Stimulated activated CD8-positive, alpha-beta memory T cell treated with anti-CD3 and anti-CD28 coated beads, Interleukin-7, amount 100 ng/mL, for 4 hours (primary cell): Measurements from ENCODE around the gene POLD3.
"Not testable (repeated sequence)": the region's sequence is repeated elsewhere in the genome, so short reads cannot be mapped to it uniquely, and the experiment has no call there.

Source experiments
- DNase-seq, 2 donors: peaks; one replicate each; pipeline ENCODE4 v3.0.0-alpha.2; 2020; ENCODE audit warnings: low read depth in 2 of 2

Gene POLD3

DNA sequence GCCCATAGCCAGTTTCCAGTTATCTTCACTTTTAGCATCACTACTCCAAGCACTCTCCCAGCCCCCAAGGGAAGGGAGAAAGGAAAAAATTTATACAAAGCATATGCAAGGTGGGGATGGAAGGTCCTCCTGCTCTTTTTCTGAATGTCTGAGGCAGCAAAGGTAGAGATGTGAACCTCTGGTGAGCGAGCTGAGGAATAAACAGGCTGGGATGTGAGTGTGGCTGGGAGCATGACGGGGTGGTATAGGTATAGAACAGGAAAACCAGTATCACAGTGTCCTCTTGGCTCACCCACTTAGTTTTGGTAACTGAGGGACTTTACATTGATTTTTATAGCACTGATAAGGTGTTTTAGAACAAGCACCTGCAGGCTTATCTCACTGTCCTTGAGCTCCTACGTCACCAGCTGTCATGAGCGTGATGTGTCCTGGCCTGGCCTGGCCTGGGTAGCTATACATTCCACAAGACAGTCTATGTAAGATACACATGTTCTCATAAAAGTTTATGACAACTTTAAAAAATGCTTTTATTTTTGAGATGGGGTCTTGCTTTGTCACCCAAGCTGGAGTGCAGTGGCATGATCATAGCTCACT lies 10.3 kb upstream of the POLD3 start:
- DNase-seq: no peak

DNA sequence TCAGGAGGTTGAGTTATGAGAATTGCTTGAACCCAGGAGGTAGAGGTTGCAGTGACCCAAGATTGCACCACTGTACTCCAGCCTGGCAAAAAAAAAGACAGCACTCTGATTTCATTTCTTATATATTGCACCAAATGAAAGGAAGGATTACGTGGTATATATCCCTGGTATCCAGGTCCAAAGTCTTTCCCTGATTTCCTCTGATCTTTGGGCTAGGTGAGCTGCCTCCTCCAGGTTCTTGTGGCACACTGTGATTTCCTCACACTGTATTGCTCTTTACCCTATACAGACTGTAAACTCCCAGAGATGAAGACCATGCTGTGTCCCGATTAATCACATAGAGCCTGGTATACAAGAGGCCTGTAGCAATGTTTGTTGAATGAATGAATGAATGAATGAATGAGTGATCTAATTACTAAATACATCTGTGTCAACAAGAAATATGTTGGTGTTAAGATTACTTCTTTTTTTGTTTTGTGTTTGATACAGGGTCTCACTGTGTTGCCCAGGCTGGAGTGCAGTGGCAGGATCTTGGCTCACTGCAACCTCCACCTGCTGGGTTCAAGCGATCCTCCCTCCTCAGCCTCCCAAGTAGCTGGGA lies 9.3 kb upstream of the POLD3 start:
- no peak for DNase-seq

GRCh38 chr11:74590492-74590891 lies 1.9 kb upstream of the POLD3 start:
- DNase-seq: not testable (repeated sequence)

DNA sequence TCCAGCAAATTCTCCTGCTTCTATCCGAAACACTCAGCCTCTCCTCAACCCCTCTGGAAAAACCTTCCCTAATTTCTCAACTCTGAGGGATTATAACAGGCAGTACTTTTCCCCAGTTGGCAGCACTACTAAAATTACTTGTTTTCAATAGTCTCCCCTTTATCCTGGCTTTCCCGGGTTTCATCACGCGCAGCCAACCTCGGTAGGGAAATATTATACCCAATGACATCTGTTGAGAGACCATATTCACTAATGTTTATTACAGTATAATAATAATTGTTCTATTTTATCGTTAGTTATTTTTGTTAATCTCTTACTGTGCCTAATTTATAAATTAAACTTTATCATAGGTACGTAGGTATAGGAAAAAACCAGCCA lies 330 bp upstream of the POLD3 start:
- no peak for DNase-seq

- DNase-seq: no peak
Observed at GRCh38 chr11:74593463-74593862, 1.1 kb downstream of the POLD3 start.

DNA sequence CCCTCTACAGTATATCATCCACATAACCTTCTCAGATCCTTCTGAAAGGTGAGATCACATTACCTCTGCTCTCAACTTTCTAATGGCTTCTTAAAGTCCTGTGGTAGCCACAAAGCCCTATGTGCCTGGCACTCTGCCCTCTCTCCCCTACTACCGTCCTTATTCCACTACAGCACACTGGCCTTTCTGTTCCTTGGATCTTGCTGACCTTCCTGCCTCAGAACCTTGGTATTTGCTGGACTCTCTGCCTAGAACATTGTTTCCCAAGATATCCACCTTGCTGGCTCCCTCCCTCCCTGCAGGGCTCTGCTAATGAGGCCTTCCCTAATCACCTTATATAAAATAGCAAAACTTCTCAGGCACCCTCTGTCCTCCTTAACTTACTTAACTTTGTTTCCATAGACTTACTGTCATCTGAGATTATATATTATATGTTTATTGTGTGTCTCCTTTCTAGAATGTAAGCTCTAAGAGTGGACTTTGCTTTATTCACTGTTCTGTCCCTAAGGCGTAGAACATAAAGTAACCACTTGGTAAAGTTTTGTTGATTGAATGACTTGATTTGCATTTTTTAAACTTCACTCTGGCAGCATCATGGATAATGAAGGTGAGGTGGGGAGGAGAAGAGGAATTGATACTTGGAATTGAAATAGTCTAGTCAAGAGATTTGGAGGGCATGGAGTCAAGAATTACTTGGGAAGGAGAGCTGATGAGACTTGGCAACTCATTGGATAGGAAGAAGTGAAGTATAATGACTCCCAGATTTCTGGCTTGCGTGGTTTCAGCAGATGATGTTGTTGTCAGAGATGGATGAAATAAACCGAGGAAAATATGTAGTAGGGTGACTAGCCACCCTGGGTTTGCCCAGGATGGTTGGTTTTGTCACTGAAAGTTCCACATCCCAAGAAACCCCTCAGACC lies 10.5 kb downstream of the POLD3 start:
- no peak for DNase-seq

- no peak for DNase-seq
Observed at GRCh38 chr11:74603845-74604244, 11.5 kb downstream of the POLD3 start.

DNA sequence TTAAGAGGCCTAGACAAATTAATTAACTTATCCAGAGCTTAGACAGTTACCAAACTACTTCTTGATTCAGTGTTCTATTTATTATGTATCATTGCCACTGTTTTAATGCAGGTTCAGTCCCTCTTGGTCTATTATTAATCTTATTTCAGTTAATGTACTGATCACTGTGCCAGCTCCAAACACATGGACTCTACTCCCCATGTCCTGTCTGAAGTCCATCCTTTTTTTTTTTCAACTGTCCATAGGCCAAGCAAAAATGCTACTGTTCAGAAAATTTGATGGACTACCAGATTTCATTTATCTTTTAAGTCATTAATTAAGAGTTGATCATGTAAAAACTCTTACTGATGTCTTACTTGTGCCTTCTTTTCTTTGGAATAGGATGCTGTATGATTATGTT lies 11.9 kb downstream of the POLD3 start:
- DNase-seq: no peak

- DNase-seq: no peak
Observed at GRCh38 chr11:74605403-74605802, 13.0 kb downstream of the POLD3 start.

- no peak for DNase-seq
Observed at GRCh38 chr11:74608431-74608830, 16.0 kb downstream of the POLD3 start.

DNA sequence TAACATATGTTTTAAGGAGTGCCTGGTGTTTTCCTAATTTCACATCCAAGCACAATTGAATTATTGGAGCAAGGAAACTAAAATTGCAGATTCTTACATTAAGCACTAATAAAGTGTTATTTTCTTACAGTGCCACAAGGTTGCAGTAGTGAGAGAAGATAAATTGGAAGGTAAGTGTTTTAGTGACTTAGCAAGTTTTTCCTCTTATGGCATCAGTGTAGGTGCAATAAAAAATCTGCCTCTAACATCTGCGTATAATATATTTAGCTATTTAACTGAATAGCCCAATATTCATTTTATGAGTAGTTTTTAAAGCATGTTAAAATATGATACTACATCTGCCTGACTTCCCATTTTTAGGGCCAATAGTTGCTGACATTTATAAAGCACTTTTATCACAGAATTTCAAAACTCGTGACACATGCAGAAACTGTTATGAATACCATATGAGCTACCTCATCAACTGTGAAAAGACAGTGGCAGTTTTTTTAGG lies 19.0 kb downstream of the POLD3 start:
- no peak for DNase-seq

GRCh38 chr11:74612877-74613276 lies 20.5 kb downstream of the POLD3 start:
- no peak for DNase-seq

DNA sequence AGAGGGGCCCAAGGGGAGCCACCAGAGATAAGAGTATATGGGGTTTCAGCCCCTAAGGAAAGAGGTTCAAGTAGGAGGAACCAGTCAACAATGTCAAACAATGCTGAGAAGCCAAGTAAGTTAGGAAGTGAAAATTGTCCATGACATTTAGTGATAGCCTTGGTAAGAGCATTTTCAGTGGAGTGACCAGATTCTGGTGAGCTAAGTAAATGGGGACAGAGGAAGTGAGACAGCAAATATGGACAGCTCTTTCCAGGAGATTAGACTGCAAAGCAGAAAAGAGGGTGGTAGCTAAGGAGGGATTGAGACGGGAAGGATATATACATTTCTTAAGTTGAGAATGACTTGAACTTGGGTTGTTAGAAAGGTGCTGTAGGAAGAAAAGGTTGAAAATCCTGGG lies 22.9 kb downstream of the POLD3 start:
- no peak for DNase-seq

GRCh38 chr11:74615988-74616387 lies 23.6 kb downstream of the POLD3 start:
- DNase-seq: no peak

GRCh38 chr11:74620531-74620930 lies 28.1 kb downstream of the POLD3 start:
- no peak for DNase-seq

GRCh38 chr11:74626130-74626529 lies 33.7 kb downstream of the POLD3 start:
- no peak for DNase-seq

GRCh38 chr11:74626604-74627003 lies 34.2 kb downstream of the POLD3 start:
- DNase-seq: no peak

DNA sequence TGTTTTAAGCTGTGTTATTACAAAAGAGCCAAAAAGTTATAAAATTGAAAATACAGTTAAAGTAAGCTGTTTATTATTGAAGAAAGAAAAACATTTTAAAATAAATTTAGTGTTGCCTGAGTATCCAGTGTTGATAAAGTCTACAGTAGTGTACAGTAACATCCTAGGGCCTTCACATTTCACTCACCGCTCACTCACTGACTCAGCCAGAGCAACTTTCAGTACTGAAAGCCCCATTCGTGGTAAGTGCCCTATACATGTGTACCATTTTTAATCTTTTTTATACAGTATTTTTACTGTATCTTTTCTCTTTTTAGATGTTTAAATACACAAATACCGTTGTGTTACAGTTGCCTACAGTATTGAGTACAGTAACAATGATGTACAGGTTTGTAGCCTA lies 35.0 kb downstream of the POLD3 start:
- no peak for DNase-seq

GRCh38 chr11:74630043-74630442 lies 37.7 kb downstream of the POLD3 start:
- DNase-seq: no peak

- no peak for DNase-seq
Observed at GRCh38 chr11:74633406-74634393, 41.3 kb downstream of the POLD3 start.

DNA sequence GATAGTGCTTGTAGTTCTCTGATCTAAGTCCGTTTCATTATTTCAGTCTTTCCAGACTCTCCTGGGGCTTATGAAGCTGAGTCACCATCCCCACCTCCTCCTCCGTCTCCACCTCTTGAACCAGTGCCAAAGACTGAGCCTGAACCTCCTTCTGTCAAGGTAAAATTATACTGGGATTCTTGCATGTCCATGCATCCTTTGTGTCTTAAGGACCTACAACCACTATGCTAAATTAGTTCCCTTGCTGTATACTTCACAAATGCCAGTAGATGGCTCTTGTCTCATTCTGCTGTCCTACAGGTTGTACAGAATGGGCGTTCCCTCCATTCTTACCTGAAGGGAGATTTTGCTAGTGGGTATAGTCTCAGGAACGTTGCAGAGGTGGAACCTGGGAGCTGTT lies 42.2 kb downstream of the POLD3 start:
- DNase-seq: no peak
